ENCODE results near the gene KRT13.
A peak's percentile ranks its signal among the peaks of the same experiment; 100 is the strongest.

The KRT13 gene

GRCh38 chr17:41536741-41537613, 31.6 kb upstream of the KRT13 start:
- H3K4me3 ChIP-seq (ENCODE audit: low read depth, low read length): no peak overlapping the region
- no peak overlapping the region for H3K9ac ChIP-seq (ENCODE audit: low read depth, low read length)
- H3K4me1 ChIP-seq (ENCODE audit: control insufficient read depth, insufficient read depth, low read length): peaks cover 9% of the 10 kb centered on the region; the same call in 1 of the 2 replicates
- H3K36me3 ChIP-seq (ENCODE audit: control insufficient read depth, insufficient read depth, low read length): no peaks in the 10 kb centered on the region
- no peaks in the 10 kb centered on the region for H3K27me3 ChIP-seq (ENCODE audit: control insufficient read depth, insufficient read depth, low read length)
- no peak overlapping the region for H3K27ac ChIP-seq (ENCODE audit: low read depth, low read length)
- H3K9me3 ChIP-seq (ENCODE audit: control insufficient read depth, insufficient read depth, low read length): no peaks in the 10 kb centered on the region

- no peaks in the 10 kb centered on the region for H3K36me3 ChIP-seq (ENCODE audit: control insufficient read depth, insufficient read depth, low read length)
- H3K4me1 ChIP-seq (ENCODE audit: control insufficient read depth, insufficient read depth, low read length): peaks cover 9% of the 10 kb centered on the region; the same call in 1 of the 2 replicates
- no peak overlapping the region for H3K9ac ChIP-seq (ENCODE audit: low read depth, low read length)
- no peaks in the 10 kb centered on the region for H3K27me3 ChIP-seq (ENCODE audit: control insufficient read depth, insufficient read depth, low read length)
- no peak overlapping the region for H3K4me3 ChIP-seq (ENCODE audit: low read depth, low read length)
- H3K27ac ChIP-seq (ENCODE audit: low read depth, low read length): no peak overlapping the region
- no peaks in the 10 kb centered on the region for H3K9me3 ChIP-seq (ENCODE audit: control insufficient read depth, insufficient read depth, low read length)
These were observed 30.5 kb upstream of the KRT13 start for GRCh38 chr17:41535764-41536481.

GRCh38 chr17:41534899-41535546, 29.6 kb upstream of the KRT13 start:
- Histone ChIP-seq H3K27me3 (ENCODE audit: control insufficient read depth, insufficient read depth, low read length) (no peaks in the 10 kb centered on the region), H3K9ac (ENCODE audit: low read depth, low read length) (no peak overlapping the region), H3K4me1 (ENCODE audit: control insufficient read depth, insufficient read depth, low read length) (peaks cover 9% of the 10 kb centered on the region; the same call in 1 of the 2 replicates), H3K36me3 (ENCODE audit: control insufficient read depth, insufficient read depth, low read length) (no peaks in the 10 kb centered on the region), H3K4me3 (ENCODE audit: low read depth, low read length) (no peak overlapping the region), H3K27ac (ENCODE audit: low read depth, low read length) (no peak overlapping the region), H3K9me3 (ENCODE audit: control insufficient read depth, insufficient read depth, low read length) (no peaks in the 10 kb centered on the region)

DNA sequence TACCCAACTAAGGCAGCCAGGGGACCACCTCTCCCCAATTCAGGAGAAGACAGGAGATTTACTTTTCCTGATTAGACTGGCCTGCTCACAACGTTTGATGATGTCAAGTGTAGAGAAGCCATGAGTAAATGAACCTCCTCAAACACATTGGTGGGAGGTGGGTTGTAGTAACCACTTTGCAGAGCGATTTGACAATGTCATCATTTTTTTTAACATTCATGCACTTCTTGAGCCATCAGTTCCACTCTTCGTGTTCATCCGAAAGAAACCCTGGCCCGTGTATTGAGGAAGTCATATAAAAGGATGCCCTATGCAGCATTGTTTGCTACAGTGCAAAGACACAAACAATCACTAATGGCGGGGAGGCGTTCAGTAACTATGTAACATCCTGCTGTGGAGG, 28.2 kb upstream of the KRT13 start:
- Histone ChIP-seq H3K9ac (ENCODE audit: low read depth, low read length) (no peak overlapping the region), H3K27ac (ENCODE audit: low read depth, low read length) (no peak overlapping the region), H3K27me3 (ENCODE audit: control insufficient read depth, insufficient read depth, low read length) (no peaks in the 10 kb centered on the region), H3K4me3 (ENCODE audit: low read depth, low read length) (no peak overlapping the region), H3K4me1 (ENCODE audit: control insufficient read depth, insufficient read depth, low read length) (peaks cover 14% of the 10 kb centered on the region; the same call in 1 of the 2 replicates), H3K9me3 (ENCODE audit: control insufficient read depth, insufficient read depth, low read length) (no peaks in the 10 kb centered on the region), H3K36me3 (ENCODE audit: control insufficient read depth, insufficient read depth, low read length) (no peaks in the 10 kb centered on the region)

DNA sequence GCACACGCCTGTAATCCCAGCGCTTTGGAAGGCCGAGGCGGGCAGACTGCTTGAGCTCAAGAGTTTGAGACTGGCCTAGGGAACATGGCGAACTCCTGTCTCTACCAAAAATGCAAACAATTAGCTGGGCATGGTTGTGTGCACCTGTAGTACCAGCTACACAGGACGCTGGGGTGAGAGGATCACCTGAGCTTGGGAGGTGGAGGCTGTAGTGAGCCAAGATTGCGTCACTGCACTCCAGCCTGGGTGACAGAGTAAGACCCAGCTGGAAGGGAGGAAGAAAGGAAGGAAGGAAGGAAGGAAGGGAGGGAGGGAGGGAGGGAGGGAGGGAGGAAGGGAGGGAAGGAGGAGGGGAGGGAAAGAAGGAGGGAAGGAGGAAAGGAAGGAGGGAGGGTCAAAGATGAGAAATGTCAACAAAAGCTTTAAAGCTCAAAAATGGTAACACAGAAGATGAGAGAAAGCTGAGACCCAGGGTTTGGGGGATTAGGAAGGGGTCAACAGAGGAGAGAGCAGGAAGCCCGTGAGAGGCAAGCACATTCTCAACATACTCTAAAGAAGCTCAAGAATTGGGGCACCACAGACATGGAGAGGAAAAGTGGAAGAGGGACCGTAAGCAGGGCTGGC, 27.6 kb upstream of the KRT13 start:
- H3K4me3 ChIP-seq (ENCODE audit: low read depth, low read length): no peak overlapping the region
- no peak overlapping the region for H3K27ac ChIP-seq (ENCODE audit: low read depth, low read length)
- H3K27me3 ChIP-seq (ENCODE audit: control insufficient read depth, insufficient read depth, low read length): no peaks in the 10 kb centered on the region
- H3K4me1 ChIP-seq (ENCODE audit: control insufficient read depth, insufficient read depth, low read length): peaks cover 15% of the 10 kb centered on the region
- H3K9ac ChIP-seq (ENCODE audit: low read depth, low read length): no peak overlapping the region
- H3K36me3 ChIP-seq (ENCODE audit: control insufficient read depth, insufficient read depth, low read length): no peaks in the 10 kb centered on the region
- no peaks in the 10 kb centered on the region for H3K9me3 ChIP-seq (ENCODE audit: control insufficient read depth, insufficient read depth, low read length)

GRCh38 chr17:41531993-41532392, 26.6 kb upstream of the KRT13 start:
- Histone ChIP-seq H3K27me3 (ENCODE audit: control insufficient read depth, insufficient read depth, low read length) (no peaks in the 10 kb centered on the region), H3K9ac (ENCODE audit: low read depth, low read length) (no peak overlapping the region), H3K27ac (ENCODE audit: low read depth, low read length) (no peak overlapping the region), H3K4me1 (ENCODE audit: control insufficient read depth, insufficient read depth, low read length) (peaks cover 15% of the 10 kb centered on the region), H3K36me3 (ENCODE audit: control insufficient read depth, insufficient read depth, low read length) (no peaks in the 10 kb centered on the region), H3K9me3 (ENCODE audit: control insufficient read depth, insufficient read depth, low read length) (no peaks in the 10 kb centered on the region), H3K4me3 (ENCODE audit: low read depth, low read length) (no peak overlapping the region)

- no peaks in the 10 kb centered on the region for H3K9me3 ChIP-seq (ENCODE audit: control insufficient read depth, insufficient read depth, low read length)
- no peaks in the 10 kb centered on the region for H3K27me3 ChIP-seq (ENCODE audit: control insufficient read depth, insufficient read depth, low read length)
- no peak overlapping the region for H3K9ac ChIP-seq (ENCODE audit: low read depth, low read length)
- peaks cover 3% of the 10 kb centered on the region for H3K36me3 ChIP-seq (ENCODE audit: control insufficient read depth, insufficient read depth, low read length)
- peaks cover 17% of the 10 kb centered on the region for H3K4me1 ChIP-seq (ENCODE audit: control insufficient read depth, insufficient read depth, low read length)
- H3K27ac ChIP-seq (ENCODE audit: low read depth, low read length): peak overlapping the region; percentile 78
- H3K4me3 ChIP-seq (ENCODE audit: low read depth, low read length): no peak overlapping the region
These were observed 24.9 kb upstream of the KRT13 start for GRCh38 chr17:41530062-41531048.

DNA sequence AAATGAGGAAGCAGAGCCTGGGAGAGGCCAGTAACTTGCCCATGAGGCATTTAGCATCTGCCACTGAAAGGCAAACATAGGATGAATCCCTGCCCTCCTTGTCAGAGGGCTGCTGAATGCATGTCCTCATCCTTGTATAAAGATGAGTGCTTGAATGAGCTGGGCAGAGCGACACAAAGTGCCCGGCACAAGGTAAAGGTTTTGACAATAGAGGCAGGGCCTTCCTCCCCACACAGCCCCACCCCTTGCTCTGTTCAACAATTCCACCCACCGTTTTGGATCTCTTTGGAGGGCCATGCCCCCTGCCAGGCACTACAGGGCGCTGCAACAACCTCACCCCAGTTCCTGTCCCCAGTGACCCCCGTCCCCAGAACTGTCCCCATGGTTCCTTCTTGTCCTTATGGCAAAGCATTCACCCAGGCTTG, 24.1 kb upstream of the KRT13 start:
- Histone ChIP-seq H3K9ac (ENCODE audit: low read depth, low read length) (no peak overlapping the region), H3K27me3 (ENCODE audit: control insufficient read depth, insufficient read depth, low read length) (no peaks in the 10 kb centered on the region), H3K9me3 (ENCODE audit: control insufficient read depth, insufficient read depth, low read length) (no peaks in the 10 kb centered on the region), H3K27ac (ENCODE audit: low read depth, low read length) (peak overlapping the region; percentile 78), H3K36me3 (ENCODE audit: control insufficient read depth, insufficient read depth, low read length) (peaks cover 12% of the 10 kb centered on the region), H3K4me3 (ENCODE audit: low read depth, low read length) (no peak overlapping the region), H3K4me1 (ENCODE audit: control insufficient read depth, insufficient read depth, low read length) (peaks cover 17% of the 10 kb centered on the region)

- Histone ChIP-seq H3K27me3 (ENCODE audit: control insufficient read depth, insufficient read depth, low read length) (no peaks in the 10 kb centered on the region), H3K4me1 (ENCODE audit: control insufficient read depth, insufficient read depth, low read length) (peaks cover 17% of the 10 kb centered on the region), H3K9me3 (ENCODE audit: control insufficient read depth, insufficient read depth, low read length) (no peaks in the 10 kb centered on the region), H3K4me3 (ENCODE audit: low read depth, low read length) (no peak overlapping the region), H3K9ac (ENCODE audit: low read depth, low read length) (no peak overlapping the region), H3K36me3 (ENCODE audit: control insufficient read depth, insufficient read depth, low read length) (peaks cover 17% of the 10 kb centered on the region), H3K27ac (ENCODE audit: low read depth, low read length) (peak overlapping the region; percentile 78)
These were observed 23.5 kb upstream of the KRT13 start for GRCh38 chr17:41528959-41529353.

Data from HUES48 (cell line).